GM21528 (cell line): Measurements from ENCODE around the gene CDH4.

Experiments used
- ATAC-seq: cut with Tn5 transposase; IDR thresholded peaks from one replicate; pipeline ENCODE4 v1.9.1; 2021; ENCODE audit warnings: mild to moderate bottlenecking, moderate library complexity; ENCODE audit not compliant: unreplicated experiment, low FRiP score

Gene CDH4

GRCh38 chr20:61376541-61377240 is 124.6 kb downstream of the CDH4 start:
- ATAC-seq = no peak

GRCh38 chr20:61378694-61379355 is 126.8 kb downstream of the CDH4 start:
- ATAC-seq = no peak

DNA sequence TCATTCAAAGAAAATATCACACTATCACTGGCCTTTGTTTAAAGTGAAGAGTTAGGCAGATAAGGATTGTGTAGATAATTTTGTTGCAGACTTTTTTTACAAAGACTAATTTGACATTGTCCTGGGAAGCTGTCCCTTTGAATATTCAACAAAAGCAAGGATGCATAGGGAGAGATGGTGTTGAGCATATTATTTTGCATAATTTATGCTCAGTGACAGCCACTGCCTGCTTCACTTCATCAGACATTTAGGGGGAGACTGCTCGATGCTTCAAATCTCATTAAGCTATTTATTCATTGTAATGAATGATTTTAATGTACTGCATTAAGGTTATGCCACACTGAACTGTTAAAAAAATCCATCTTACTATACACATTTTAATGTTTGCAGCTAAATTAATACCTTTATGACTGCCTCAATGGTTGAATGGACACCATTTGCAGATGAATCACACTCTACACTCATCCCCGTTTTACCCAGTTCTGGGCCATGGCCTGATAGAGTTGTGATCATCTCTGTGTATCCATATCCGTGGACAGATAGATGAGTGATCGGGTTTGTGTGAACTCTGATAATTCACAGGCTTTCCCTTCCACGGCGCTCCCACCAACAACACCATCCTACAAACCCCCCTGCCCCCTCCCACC is 128.0 kb downstream of the CDH4 start:
- ATAC-seq = no peak

DNA sequence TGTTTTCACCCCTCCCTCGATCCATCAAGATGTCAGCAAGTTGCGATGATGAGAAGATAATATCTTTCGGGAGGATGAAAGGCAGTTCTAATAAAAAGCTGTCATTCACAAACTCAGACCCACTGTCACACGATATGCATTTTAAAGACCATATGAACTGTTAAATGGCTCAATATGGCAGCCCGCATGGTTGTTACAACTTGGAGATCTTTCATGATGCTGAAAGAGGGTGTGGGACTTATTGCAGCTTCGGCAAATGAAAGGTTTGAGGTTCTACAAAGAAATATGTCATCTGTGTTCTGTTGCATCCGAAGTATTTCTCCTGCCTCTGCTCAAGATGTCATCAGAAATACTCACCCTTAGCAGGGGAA is 128.5 kb downstream of the CDH4 start:
- ATAC-seq = no peak

GRCh38 chr20:61382194-61382593 is 130.1 kb downstream of the CDH4 start:
- no peak for ATAC-seq

DNA sequence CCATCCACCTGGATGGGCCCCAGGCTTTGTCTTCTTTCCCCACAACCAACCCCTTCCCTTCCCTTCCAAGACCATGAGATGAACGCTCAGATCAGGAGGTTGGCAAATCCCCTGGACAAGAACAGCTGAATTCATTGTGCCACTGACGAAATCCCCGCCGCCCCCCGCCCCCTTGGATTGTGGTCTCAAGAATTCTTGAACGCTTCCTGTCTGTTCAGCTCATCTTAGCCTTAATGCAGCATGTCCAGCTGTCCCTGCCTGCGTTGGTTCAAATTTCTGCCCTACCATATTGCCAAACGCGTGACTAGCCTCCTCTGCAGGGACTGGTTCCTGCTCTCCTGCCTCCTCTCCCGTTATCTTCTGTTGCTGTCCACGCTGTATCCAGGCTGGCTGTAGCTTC is 133.2 kb downstream of the CDH4 start:
- ATAC-seq = no peak

DNA sequence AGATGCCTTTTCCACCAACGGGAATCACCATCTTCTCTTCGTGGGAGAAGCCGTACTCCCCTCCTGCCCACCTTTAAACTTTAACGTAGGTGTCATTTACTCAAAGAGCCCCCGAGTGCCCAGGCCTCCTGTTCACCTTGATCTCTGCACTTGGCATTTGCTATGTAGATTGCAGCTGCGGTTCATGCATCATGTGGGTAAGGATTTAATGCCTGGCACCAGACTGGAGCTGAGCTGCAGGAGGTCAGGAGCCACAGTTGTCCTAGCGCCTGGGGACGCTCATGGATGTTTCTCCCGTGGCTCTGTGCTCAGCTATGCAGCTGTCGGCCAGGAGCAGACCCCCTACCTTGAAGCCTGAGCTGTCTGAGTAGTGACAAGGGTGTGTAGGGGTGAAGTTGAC is 133.7 kb downstream of the CDH4 start:
- ATAC-seq = no peak

DNA sequence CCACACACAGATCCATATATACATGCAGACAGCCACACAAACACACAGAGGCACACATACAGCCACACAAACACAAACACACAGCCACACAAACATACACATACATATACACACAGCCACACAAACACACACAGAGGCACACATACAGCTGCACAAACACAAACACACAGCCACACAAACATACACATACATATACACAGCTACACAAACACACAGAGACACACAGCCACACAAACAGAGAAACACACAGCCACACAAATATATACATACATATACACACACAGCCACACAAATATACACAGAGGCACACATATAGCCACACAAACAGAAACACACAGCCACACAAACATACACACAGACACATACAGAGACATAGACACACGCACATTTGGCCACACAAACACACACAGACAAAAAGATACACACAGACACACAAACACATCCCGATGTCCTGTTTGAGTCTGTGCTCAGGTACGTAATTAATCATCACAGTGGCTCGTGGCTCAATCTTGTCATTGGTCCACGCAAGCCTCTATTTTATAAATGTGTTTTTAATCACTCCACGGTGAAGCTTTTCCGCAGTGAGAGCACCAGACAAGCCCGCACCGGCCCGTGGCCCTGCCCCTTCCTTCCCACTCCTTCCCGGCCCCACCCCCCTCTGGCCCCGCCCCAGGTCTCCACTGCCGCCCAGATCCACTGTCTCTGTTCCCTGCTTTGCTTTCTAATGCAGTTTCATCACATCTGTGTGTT is 135.3 kb downstream of the CDH4 start:
- no peak for ATAC-seq

GRCh38 chr20:61387954-61388348 is 135.9 kb downstream of the CDH4 start:
- no peak for ATAC-seq

DNA sequence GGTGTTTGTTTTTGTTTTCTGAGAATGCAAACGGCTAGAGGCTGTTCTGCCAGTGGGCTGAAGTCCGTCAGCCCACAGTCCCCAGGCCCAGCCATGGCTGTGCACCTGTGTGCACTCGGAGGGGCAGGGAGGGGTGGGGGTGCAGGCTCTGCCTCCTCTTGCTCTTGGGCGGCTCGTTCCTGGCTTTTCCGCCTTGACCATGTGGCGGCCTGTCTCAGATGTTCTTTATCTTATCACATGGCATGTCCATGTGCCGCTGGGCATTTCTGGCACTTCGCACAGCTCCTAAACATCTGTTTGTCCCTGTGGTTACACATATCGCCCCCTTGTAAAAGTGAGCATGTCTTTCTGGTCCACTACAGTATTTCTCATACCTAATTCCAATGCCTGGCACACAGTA is 137.0 kb downstream of the CDH4 start:
- no peak for ATAC-seq

DNA sequence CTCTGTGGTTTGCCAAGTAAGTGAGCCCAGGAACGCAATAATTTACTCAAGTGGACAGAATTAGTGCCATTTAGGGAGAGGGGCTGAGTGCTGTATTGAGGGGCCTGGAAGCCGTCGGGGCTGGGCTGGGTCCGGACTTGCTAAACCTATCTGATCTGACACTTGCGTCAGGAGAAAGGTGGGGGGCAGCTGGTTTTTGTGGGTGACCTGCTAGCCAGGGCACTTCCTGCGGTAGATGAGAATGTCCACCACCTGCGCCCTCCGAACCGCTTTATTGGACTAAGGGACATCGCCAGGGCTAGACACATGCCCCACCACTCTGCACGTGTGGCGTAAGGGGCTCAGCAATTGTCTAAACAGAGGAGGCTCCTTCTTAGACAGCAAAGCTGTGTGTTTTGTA is 139.1 kb downstream of the CDH4 start:
- no peak for ATAC-seq

- ATAC-seq = no peak
These were observed 139.9 kb downstream of the CDH4 start for GRCh38 chr20:61391812-61392520.

- ATAC-seq = no peak
These were observed 142.2 kb downstream of the CDH4 start for GRCh38 chr20:61394088-61394799.

DNA sequence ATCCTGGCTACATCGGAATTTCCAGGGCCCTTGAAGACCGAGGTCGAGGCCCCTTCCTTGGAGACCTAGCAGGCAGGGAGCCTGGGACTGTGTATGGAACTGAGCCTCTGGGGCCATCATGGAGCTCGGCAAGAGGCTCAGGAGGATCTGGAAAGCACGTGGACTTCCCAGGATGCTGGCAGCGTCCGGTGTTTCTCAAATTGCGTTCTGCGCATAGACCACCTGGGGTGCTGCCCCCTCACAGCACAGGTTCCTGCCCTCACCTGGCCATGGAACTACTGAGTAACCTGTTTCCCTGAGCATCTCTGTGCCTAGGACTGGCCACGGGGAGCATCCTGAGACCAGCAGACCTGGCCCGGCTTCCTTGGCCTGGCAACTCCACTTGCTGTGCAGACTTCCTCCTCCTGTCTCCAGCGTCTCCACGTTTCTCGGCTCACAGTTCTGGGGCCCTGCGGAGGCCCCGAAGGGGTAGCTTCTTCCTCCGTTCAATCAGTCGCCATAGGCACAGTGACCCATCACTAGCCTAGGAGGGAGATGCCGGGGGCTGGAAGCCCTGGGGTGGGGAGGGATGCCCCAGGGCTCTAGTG is 144.3 kb downstream of the CDH4 start:
- no peak for ATAC-seq

- no peak for ATAC-seq
These were observed 145.1 kb downstream of the CDH4 start for GRCh38 chr20:61397146-61397545.

DNA sequence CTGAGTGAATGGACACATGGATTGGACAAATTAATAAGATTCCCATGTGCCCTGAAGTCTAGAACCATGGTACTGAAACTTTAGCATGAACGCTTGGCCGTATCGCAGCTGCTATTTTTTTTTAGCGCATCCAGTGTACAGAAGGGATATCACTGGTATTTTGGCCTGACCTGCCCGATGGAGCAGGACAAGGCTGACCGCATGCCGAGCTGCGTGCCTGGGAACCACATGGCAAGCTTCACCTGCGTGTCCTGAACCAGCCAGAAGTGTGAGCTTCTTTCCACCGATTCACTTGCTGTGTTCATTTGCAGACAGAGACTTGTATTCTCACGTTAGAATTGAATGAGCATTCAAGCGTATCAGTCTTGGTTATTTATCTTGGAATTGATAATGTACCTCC is 145.7 kb downstream of the CDH4 start:
- ATAC-seq = no peak

DNA sequence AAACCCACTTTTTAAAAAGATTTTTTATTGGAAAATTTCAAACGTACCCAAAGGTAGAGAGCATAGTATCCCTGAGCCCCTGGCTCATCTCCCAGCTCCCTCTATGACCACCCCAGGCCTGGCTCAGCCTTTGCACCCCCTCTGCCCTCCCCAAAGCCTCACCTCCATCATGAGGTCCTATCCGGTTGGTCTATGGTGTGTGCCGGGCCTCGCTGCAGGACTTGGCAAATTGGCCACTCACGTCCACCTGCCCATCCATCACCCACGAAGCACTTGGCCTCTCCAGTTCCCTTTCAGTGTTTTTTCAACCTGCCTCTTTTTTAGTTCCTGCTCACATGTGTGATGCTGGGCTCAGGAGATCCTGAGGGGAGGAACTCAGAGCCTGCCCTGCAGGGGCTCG is 147.4 kb downstream of the CDH4 start:
- no peak for ATAC-seq

DNA sequence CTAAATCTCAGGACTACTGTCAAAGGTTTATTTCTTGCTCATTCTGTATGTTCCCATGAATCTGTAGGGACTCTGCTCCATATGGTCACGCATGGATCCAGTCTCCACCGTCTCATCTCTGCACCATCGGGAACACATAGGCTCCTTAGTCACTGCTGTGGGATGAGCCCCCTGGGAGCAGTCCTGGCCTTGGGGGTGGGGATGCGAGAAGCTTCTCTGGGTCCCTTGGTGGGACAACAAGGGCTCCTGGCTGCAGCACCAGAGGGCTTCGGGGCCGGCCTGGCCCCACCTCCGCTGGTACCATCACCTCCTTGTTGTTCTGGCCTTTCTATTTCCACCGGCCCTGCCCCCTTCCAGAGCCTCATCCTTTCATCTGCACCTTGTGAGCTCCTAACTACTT is 148.4 kb downstream of the CDH4 start:
- ATAC-seq = no peak

GRCh38 chr20:61404303-61404702 is 152.2 kb downstream of the CDH4 start:
- no peak for ATAC-seq

GRCh38 chr20:61405007-61405406 is 152.9 kb downstream of the CDH4 start:
- no peak for ATAC-seq
